HUDEP-2 (cell line): ENCODE data around the gene DDIAS.
"Not testable (repeated sequence)": the region's sequence is repeated elsewhere in the genome, so short reads cannot be mapped to it uniquely, and the experiment has no call there.

Source experiments
- DNase-seq, 76 experiments: peaks; one replicate each; lab custom pipeline; 2025; ENCODE audit not compliant: unreplicated experiment in 76 of 76; lab: John Stamatoyannopoulos, UW

The DDIAS gene

GRCh38 chr11:82901165-82901921, at the start of gene DDIAS:
TSS of gene DDIAS (plus strand) at chr11:82901736. CDS start at chr11:82914739, 13,003 bp downstream.
- peak; percentile 37 to 97 (median 92) for DNase-seq

- DNase-seq = no peak
Observed at GRCh38 chr11:82854242-82854641, 47.3 kb upstream of the DDIAS start.

DNA sequence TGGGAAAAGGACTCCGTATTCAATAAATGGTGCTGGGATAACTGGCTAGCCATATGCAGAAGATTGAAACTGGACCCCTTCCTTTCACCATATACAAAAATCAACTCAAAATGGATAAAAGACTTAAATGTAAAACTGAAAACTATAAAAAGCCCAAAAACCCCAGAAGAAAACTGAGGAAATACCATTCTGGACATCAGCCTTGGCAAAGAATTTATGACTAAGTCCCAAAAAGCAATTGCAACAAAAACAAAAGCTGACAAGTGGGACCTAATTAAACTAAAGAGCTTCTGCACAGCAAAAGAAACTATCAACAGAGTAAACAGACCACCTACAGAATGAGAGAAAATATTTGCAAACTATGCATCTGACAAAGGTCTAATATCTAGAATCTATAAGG, 46.6 kb upstream of the DDIAS start:
- DNase-seq = not testable (repeated sequence)

GRCh38 chr11:82855616-82856015, 45.9 kb upstream of the DDIAS start:
- no peak for DNase-seq

- DNase-seq = no peak
Observed at GRCh38 chr11:82857145-82857544, 44.4 kb upstream of the DDIAS start.

DNA sequence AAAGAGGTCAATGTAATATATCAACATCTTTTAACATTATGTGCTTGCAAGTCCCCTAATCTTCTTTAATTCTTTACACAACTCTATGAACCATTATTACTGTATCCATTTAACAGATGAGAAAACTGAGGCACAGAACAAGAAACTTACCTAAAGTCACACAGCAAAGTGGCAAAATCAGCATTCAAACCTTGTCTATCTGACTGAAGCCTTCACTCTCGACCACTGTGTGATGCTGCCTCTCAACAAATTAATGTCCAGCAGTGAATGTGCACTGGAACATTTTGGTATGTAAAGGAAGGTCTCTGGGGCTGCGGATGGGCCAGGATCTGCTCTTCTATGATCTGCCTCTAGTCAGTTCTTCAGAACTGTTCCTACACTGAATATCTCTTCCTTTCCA, 43.4 kb upstream of the DDIAS start:
- no peak for DNase-seq

DNA sequence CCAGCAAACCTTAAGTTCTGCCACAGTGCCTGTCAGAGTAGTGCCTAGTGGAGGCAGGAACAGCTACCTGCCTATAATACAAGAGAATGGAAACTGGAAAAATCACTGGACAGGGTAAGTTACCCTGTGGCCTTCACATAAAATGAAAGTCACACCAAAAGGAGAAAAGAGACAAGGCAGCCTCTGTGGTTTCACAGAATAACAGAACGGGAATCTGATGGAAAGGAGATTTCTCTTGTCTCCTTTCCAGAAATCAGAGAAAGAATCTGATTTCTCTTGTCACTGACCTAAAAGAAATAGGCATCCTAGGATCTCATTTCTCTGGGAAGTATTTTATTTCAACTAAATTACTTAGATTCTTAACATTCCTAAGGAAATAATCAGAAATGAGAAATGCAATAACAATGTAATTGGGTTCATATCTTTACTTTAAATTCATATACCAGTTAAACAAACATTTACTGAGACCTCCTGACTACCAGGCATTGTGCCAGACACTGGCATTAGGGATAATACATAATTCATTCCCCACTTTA, 42.9 kb upstream of the DDIAS start:
- no peak for DNase-seq

DNA sequence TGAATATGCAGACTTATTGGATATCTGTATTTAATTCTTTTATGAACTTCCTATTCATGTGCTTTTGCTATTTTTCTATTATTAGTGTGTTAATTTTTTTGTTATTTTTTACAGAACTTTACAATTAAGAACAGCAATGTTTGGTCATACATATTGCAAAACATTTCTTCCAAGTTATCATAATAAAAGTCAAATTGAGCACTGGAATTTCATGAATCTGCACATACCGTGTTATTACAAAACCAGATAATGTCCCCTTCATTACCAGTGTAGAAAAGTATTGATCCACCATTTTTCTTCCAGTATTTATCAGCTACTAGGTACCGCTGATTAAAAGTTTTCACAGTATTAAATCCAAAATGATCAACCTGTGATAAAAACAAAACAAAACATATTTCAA, 41.8 kb upstream of the DDIAS start:
- DNase-seq = no peak

DNA sequence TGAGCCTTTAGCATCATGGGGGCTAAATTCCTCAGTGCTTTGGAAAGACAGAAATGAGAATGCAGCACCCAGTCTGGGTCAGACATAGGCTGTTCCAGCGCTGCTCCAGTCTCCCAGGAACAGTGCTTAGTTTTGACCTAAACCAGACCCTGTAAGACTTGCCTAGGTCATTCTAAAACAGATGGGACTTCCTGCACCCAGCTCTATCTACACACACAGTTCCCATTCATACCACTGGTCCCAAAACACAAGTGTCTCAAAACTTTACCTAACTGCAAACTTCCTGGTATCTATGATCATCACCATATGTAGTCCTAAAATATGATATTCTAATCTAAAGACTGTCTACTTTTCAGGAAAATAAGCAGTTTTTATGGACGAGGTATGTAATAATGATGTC, 39.2 kb upstream of the DDIAS start:
- DNase-seq = no peak

DNA sequence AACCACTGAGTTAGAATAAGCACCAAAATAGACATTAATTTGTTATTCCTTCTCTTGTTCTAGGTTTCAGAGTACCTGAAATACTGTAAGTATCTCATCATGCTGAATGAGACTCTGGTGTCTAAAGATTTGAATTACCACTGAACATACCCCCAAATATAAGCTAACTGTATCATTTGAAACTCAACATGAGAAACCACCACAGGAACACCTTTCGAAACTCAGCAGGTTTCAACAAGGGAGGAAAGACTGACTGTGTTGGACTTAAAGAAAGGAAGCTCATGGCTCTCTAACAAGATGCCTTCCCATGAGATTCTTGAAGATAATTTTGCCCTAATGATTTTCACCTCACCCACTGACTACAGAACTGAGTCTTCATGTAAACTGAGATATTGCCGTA, 38.3 kb upstream of the DDIAS start:
- DNase-seq = no peak

DNA sequence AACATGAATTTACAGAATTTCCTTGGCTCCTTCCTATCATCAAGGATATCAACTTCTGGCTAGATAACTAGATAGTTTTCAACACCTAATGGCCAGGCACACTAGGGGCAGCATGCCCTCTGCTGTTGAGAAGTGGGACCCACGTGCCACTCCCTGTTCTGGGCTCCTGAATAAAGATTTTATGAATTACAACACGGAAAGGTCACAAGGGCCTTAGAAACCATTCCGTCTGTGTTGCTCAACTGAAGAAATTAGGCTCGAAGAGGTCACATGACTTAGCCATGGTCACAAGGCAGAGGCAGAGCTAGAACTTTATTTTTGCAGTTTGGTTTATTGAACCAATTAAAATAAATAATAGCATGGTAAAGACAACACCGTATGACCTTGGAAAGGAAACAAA, 37.3 kb upstream of the DDIAS start:
- DNase-seq = peak in 60 of 76 experiments; percentile 4 to 77 (median 32)

GRCh38 chr11:82865841-82866240, 35.7 kb upstream of the DDIAS start:
- DNase-seq = no peak

- peak in 61 of 76 experiments; percentile 4 to 81 (median 45) for DNase-seq
Observed at GRCh38 chr11:82867495-82868082, 33.9 kb upstream of the DDIAS start.

- DNase-seq = no peak
Observed at GRCh38 chr11:82869657-82870056, 31.9 kb upstream of the DDIAS start.

DNA sequence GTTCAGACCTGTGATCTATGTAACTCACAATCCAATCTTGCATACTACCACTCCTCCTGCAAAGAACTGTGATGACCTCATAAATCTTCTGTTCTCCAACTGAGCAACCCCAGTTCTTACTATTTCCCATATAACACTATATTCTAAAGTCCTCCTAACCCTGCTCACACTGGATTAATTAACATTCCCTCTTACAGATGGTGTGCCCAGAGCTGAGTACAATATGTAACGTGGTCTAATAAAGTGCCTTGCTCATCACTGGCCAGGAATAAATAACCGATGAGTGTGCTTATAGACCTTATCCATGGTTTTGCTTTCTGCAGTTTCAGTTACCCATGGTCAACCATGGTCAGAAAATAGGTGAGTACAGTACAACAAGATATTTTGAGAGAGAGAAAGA, 29.9 kb upstream of the DDIAS start:
- DNase-seq = no peak

DNA sequence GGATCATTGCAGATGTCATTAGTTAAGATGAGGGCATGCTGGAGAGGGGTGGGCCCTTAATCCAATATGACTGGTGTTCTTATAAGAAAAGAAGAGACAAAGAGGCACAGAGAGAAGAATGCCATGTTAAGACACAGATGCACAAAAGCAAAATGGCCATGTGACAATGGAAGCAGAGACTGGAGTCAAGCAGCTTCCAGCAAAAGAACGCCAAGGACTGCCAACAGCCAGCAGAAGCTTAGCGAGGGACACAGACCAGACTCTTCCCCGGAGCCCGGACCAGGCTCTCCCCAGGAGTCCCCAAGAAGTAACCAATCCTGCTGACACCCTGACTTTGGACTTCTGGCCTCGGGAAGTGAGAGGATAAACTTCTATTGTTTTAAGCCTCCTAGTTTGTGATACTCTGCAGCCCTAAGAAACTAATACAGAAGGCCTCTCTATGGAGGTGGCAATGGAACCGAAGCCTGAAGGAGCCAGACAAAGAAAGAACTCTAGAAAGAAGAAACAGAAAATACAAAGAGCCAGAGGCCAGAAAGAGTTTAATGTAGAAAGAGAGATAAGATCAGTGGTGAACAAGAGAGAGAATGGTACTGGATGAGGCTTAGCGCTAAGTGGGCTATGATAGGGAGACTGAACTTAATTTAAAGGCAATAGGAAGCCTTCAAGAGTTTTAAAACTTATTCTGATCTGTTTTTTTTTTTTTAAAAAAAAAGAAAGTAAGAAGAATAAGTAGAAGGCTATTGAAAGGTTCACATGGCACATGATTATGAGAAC, 29.0 kb upstream of the DDIAS start:
- DNase-seq = no peak

DNA sequence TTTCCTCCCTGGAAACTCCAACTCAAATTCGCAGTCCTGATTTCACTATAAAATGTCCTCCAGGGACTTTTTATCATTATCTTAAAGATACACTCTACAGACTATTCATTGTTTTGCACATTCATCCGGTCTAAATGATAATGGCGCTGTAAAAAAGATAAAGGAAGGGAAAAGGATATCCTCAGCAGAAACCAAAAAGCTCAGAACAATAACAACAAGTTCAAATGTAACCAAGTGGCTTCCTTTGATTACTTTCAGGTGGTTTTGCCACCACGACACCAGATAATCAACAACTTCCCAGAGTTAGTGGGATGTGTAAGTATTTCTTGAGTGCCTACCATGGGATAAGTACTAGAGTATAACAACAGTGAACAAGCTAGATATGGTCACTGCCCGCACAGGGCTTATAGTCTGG, 27.6 kb upstream of the DDIAS start:
- no peak for DNase-seq

DNA sequence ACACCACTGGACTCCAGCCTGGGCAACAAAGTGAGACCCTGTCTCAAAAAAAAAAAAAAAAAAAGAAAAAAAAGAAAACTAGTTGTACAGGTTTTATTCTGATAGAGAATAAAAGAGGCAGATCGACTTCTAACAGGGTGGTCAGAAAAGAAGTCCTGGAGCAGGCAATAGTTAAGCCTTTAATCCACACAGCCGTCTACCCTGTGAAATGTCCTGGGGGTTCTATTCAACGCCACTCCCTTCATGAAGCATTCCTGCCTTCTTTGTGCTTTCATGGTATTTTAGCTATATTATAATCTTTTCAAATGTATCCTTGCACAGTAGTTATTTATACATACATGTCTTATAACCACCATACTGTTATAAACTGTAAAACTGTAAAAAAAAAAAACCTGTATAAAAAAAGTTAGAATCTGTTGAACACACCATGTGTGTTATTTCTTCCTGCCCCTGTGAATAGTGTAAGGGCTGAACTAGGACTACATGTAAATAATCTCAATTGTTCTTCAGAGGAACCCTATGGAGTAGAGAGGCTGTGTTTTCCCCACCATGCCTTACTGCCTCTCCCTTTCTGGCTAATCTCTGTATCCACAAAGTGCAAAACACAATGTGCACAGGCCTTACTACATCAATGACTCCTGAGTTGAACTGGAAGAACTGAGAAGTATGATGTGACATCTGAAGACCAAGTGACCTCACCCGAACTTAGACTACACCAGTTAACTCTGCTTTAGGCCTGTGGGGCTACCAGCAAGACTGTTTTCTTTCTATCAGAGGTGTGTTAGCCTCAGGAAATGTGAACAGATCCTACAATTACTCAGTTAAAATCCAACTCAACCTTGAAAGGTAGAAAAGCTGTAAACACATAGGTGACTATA, 26.7 kb upstream of the DDIAS start:
- no peak for DNase-seq

DNA sequence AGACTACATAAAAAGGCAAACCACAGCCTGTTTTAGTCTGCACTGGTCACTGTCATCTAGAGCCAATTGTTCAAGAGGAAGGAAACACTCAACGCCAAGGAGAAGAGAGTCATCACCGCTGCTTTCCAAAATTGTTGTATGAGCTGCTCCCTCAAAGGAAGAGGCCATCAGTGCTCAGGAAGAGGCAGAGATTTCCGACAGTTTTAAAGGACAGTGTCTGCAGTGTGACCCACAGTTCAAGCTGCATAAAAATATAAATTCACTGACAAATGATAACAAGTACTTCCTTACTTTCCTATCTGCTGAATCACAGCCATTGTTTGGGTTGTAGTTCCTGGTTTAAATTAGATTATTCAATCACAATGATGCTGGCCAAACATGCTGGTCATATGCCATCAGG, 17.7 kb upstream of the DDIAS start:
- no peak for DNase-seq
